ENCODE data around the gene PTPN1. TPM values are rescaled to one million over a fixed set of nuclear protein-coding genes. Genes with fewer than 3 reads are reported as not detected.
A peak's percentile ranks its signal among the peaks of the same experiment; 100 is the strongest.

The PTPN1 gene
- total and polyA plus RNA-seq, 2 donors (not counting 3 experiments of a cell fraction or from before 2014, with no cell fraction given): 41.1 to 64.3 TPM

- intact Hi-C loops (cut with micrococcal nuclease): loop anchor here (1.0 kb wide), 3 partner anchors 20 to 51 kb away; partner anchors contain the start of gene PTPN1
- FAIRE-seq (peak; percentile 99), DNase-seq (ENCODE audit: low read depth, low spot score) (peak; percentile 97)
- Histone ChIP-seq H3K27me3 (ENCODE audit: control insufficient read depth in 2 of 2, insufficient read depth in 2 of 2, low read length in 2 of 2) (no peaks in the 10 kb centered on the region), H4K20me1 (replicated peaks; ENCODE audit: control insufficient read depth, extremely low read depth, insufficient read depth, low read length) (no peaks in the 10 kb centered on the region), H3K4me3 (replicated peaks in 1 of 3; ENCODE audit: insufficient read depth in 1 of 3, low read depth in 1 of 3, low read length in 3 of 3) (peak overlapping the region in 1 of 3 experiments; percentile 3), H3K4me2 (ENCODE audit: insufficient read depth, low read length) (peak overlapping the region; percentile 50), H3K27ac (ENCODE audit: insufficient read depth, low read depth, low read length) (peak overlapping the region; percentile 84), H3K36me3 (ENCODE audit: control insufficient read depth in 2 of 2, extremely low read depth in 1 of 2, insufficient read depth in 2 of 2, low read length in 2 of 2) (peaks cover 10 to 16% of the 10 kb centered on the region in 2 experiments), H3K9me1 (replicated peaks; ENCODE audit: control insufficient read depth, extremely low read depth, insufficient read depth, low read length) (no peaks in the 10 kb centered on the region), H3K9me3 (replicated peaks; ENCODE audit: control insufficient read depth, insufficient read depth, low read length) (no peaks in the 10 kb centered on the region), H2AFZ (ENCODE audit: low read depth, low read length) (no peak overlapping the region), H3K9ac (replicated peaks; ENCODE audit: extremely low read depth, insufficient read depth, low read length) (peak overlapping the region; percentile 69), H3K79me2 (ENCODE audit: control insufficient read depth, insufficient read depth, low read length) (peaks cover 63% of the 10 kb centered on the region), H3K4me1 (ENCODE audit: control insufficient read depth, extremely low read depth, insufficient read depth, low read length) (peaks cover 47% of the 10 kb centered on the region)
- POLR2A ChIA-PET: interaction anchor here (0.6 to 1.6 kb wide), 4 partner anchors 18 to 51 kb away, joined by 3 to 16 read pairs (median 5); partner anchors contain the start of gene PTPN1
- no peak for TF ChIP-seq POLR2A (IDR thresholded peaks at IDR 0.05; ENCODE audit: low read depth, low read length)
- TF ChIP-seq CTCF (IDR thresholded peaks at IDR 0.05; ENCODE audit: extremely low read depth in 1 of 2, insufficient read depth in 1 of 2, low read depth in 1 of 2, low read length in 2 of 2): no peak
- TF ChIP-seq EZH2 (IDR thresholded peaks at IDR 0.05; ENCODE audit: borderline replicate concordance, low read depth, low read length, severe bottlenecking): no peak
- peak; percentile 99 for TF ChIP-seq JUN (IDR thresholded peaks at IDR 0.05; ENCODE audit: borderline replicate concordance, insufficient read depth, insufficient read length, low read depth)
- TF ChIP-seq MAX (IDR thresholded peaks at IDR 0.05; ENCODE audit: insufficient read depth, insufficient read length): peak; percentile 32
- TF ChIP-seq MYC (IDR thresholded peaks at IDR 0.05; ENCODE audit: low read depth, low read length): peak; percentile 27
- no peak for TF ChIP-seq GATA2 (IDR thresholded peaks at IDR 0.05; ENCODE audit: insufficient read depth, insufficient read length, low read depth, low read length)
- peak; percentile 99 for TF ChIP-seq FOS (IDR thresholded peaks at IDR 0.05; ENCODE audit: borderline replicate concordance, insufficient read depth, low read length)
- TF ChIP-seq POLR2AphosphoS5 (IDR thresholded peaks at IDR 0.05; ENCODE audit: insufficient read depth, low read depth, low read length): peak; percentile 65
- dilution Hi-C loops (cut with MboI; ENCODE audit: extremely low pct_ligation_motif_present, low sequenced_read_pairs): no loop called here
- CTCF ChIA-PET: interaction anchor here (0.6 to 11.7 kb wide), 15 partner anchors 8 to 100 kb away, joined by 3 to 99 read pairs (median 6); partner anchors contain the start of gene PTPN1
- BruUV-seq (replicated peaks): no TSS peak
These were observed 51.3 kb downstream of the PTPN1 start for GRCh38 chr20:50561379-50562078.

Measured in endothelial cell of umbilical vein (primary cell).